HCT116 (cell line): Measurements from ENCODE around the gene TMEM209. TPM values are rescaled to one million over a fixed set of nuclear protein-coding genes. Genes with fewer than 3 reads are reported as not detected.

Experiments used
- ATAC-seq: fragments of 200-7000 bp; cut with Tn5 transposase; 2 replicates; pipeline ENCODE4 v1.9.1; 2020; ENCODE audit warnings: mild to moderate bottlenecking, moderate library complexity
- BruUV-seq: library from RNA; stranded (reverse); fragments of 400-500 nt; replicated peaks from 2 replicates; lab custom pipeline; 2021; lab: Mats Ljungman, UMichigan
- CTCF ChIA-PET: fragments of 300-600 bp; sonication (Branson Sonifier 250); formaldehyde crosslinking; loops from one replicate; lab custom pipeline; 2021; ENCODE audit warnings: antibody characterized with exemption; lab: Charles Lee
- POLR2A ChIA-PET: fragments of 300-600, 350-600 bp; sonication (Branson Sonifier 250); formaldehyde crosslinking; loops from one replicate; lab custom pipeline; 2021; ENCODE audit warnings: antibody characterized with exemption; lab: Charles Lee
- RAD21 ChIA-PET, 2 experiments: fragments of 300-600 bp; sonication (Branson Sonifier 250); formaldehyde crosslinking; loops; one replicate each; lab custom pipeline; 2023; ENCODE audit warnings: low total read pairs in 2 of 2; ENCODE audit not compliant: uncharacterized antibody in 2 of 2, unreplicated experiment in 2 of 2, low non-redundant PET in 1 of 2; lab: Charles Lee
- DNase-seq: peaks from one replicate; pipeline ENCODE4 v3.0.0-alpha.2; 2010; ENCODE audit warnings: low read depth, low spot score
- H2AFZ ChIP-seq: fragments of 200-600 bp; shearing (Covaris generic), sonication (generic); 2 replicates; pipeline ENCODE4 v1.6.1; 2017; ENCODE audit warnings: low read depth, mixed run types, mixed read lengths, antibody characterized with exemption, low read length; ENCODE audit not compliant: poor library complexity, severe bottlenecking
- H3K27ac ChIP-seq: 2 replicates; pipeline ENCODE4 v1.5.1; 2012; ENCODE audit warnings: low read depth, low read length
- H3K27me3 ChIP-seq: fragments of 200-600 bp; sonication (generic); 2 replicates; pipeline ENCODE4 v1.6.1; 2016; ENCODE audit warnings: mixed run types, low read length, mixed read lengths; ENCODE audit not compliant: insufficient read depth
- H3K36me3 ChIP-seq, 2 experiments: fragments of 200-500 bp in 1 of 2; fragments of 200-600 bp in 1 of 2; sonication (Bioruptor generic) in 1 of 2; sonication (generic) in 1 of 2; 2 replicates each; pipeline versions ENCODE4 v1.5.1 to v1.6.1; 2014 to 2016; ENCODE audit warnings: low read length in 2 of 2, inconsistent platforms in 1 of 2, mixed read lengths in 1 of 2, mixed run types in 1 of 2; ENCODE audit not compliant: insufficient read depth in 2 of 2, control insufficient read depth in 1 of 2
- H3K4me1 ChIP-seq, 2 experiments: fragments of 200-600 bp in 1 of 2; sonication (generic) in 1 of 2; 2 replicates each; pipeline versions ENCODE4 v1.5.1 to v1.6.1; 2012 to 2017; ENCODE audit warnings: low read length in 2 of 2, inconsistent platforms in 1 of 2, mild to moderate bottlenecking in 1 of 2, mixed read lengths in 1 of 2, mixed run types in 1 of 2, moderate library complexity in 1 of 2; ENCODE audit not compliant: insufficient read depth in 2 of 2, control insufficient read depth in 1 of 2
- H3K4me2 ChIP-seq: fragments of 200-600 bp; sonication (generic); 2 replicates; pipeline ENCODE4 v1.6.1; 2017; ENCODE audit warnings: mixed run types, low read length, mixed read lengths
- H3K4me3 ChIP-seq, 2 experiments: fragments of 200-600 bp in 1 of 2; sonication (generic) in 1 of 2; replicated peaks in 1 of 2; 2 replicates each; pipeline ENCODE4 v1.5.1; 2011 to 2016; ENCODE audit warnings: low read length in 2 of 2, control low read depth in 1 of 2, low read depth in 1 of 2, mild to moderate bottlenecking in 1 of 2, mixed read lengths in 1 of 2, mixed run types in 1 of 2
- H3K79me2 ChIP-seq: fragments of 200-600 bp; sonication (generic); 2 replicates; pipeline ENCODE4 v1.6.1; 2017; ENCODE audit warnings: mild to moderate bottlenecking, mixed run types, low read length, moderate library complexity, mixed read lengths; ENCODE audit not compliant: insufficient read depth
- H3K9ac ChIP-seq: fragments of 200-600 bp; sonication (generic); 2 replicates; pipeline ENCODE4 v1.6.1; 2016; ENCODE audit warnings: low read length, mixed read lengths
- H3K9me2 ChIP-seq: fragments of 200-600 bp; sonication (generic), shearing (Covaris generic); 2 replicates; pipeline ENCODE4 v1.6.1; 2017; ENCODE audit warnings: mixed run types, mild to moderate bottlenecking, moderate library complexity; ENCODE audit not compliant: insufficient read depth
- H3K9me3 ChIP-seq, 2 experiments: fragments of 200-500 bp in 1 of 2; fragments of 200-600 bp in 1 of 2; sonication (Bioruptor generic) in 1 of 2; sonication (generic) in 1 of 2; 2 replicates each; pipeline ENCODE4 v1.6.1; 2014 to 2017; ENCODE audit warnings: low read length in 2 of 2, mixed read lengths in 2 of 2, inconsistent platforms in 1 of 2, low read depth in 1 of 2, mild to moderate bottlenecking in 1 of 2, mixed run types in 1 of 2, moderate library complexity in 1 of 2; ENCODE audit not compliant: control insufficient read depth in 1 of 2, insufficient read depth in 1 of 2
- H4K20me1 ChIP-seq: fragments of 200-600 bp; sonication (generic), shearing (Covaris generic); 2 replicates; pipeline ENCODE4 v1.6.1; 2017; ENCODE audit warnings: mixed run types, mild to moderate bottlenecking, moderate library complexity; ENCODE audit not compliant: insufficient read depth
- CBX3 ChIP-seq: IDR thresholded peaks from 2 replicates; pipeline ENCODE4 v1.6.1; 2012; ENCODE audit warnings: low read depth
- CEBPB ChIP-seq: IDR thresholded peaks from 2 replicates; pipeline ENCODE4 v1.6.1; 2012; ENCODE audit warnings: low read depth
- MAX ChIP-seq: IDR thresholded peaks from 2 replicates; pipeline ENCODE4 v1.6.1; 2012
- REST ChIP-seq: IDR thresholded peaks from 2 replicates; pipeline ENCODE4 v1.6.1; 2012; ENCODE audit warnings: low read depth
- SIN3A ChIP-seq: IDR thresholded peaks from 2 replicates; pipeline ENCODE4 v1.6.1; 2012; ENCODE audit warnings: low read depth
- intact Hi-C: fragments of 100-400 bp; cut with micrococcal nuclease; formaldehyde crosslinking; loops from 2 replicates; pipeline ENCODE4 v1.10.0; 2022
- total RNA-seq: library from RNA; stranded (reverse); gene quantifications from one replicate; pipeline ENCODE4 v1.2.1, GENCODE V29; 2021; ENCODE audit not compliant: unreplicated experiment

The TMEM209 gene
- total RNA-seq, 1 experiment from 2014 or later: 35.8 TPM

- DNase-seq (no peak), ATAC-seq (no peak)
- H3K79me2 ChIP-seq: no peaks in the 10 kb centered on the region
- no peak overlapping the region for H3K27ac ChIP-seq
- CTCF ChIA-PET: no interaction called here
- intact Hi-C loops: no loop called here
- H4K20me1 ChIP-seq: no peaks in the 10 kb centered on the region
- no peak overlapping the region for H3K4me3 ChIP-seq
- H3K9ac ChIP-seq: no peak overlapping the region
- no peaks in the 10 kb centered on the region for H3K9me2 ChIP-seq
- H3K4me1 ChIP-seq: peaks cover 0 to 4% of the 10 kb centered on the region in 2 experiments; a peak in 1 of 4 replicates
- H3K9me3 ChIP-seq: no peaks in the 10 kb centered on the region
- TF ChIP-seq MAX: no peak
- no peak for TF ChIP-seq CBX3
- TF ChIP-seq CEBPB: no peak
- no peak for TF ChIP-seq SIN3A
- no peak for TF ChIP-seq REST
- POLR2A ChIA-PET: no interaction called here
- BruUV-seq: no TSS peak
- RAD21 ChIA-PET: no interaction called here
- H3K27me3 ChIP-seq: no peaks in the 10 kb centered on the region
- no peak overlapping the region for H2AFZ ChIP-seq
- no peak overlapping the region for H3K4me2 ChIP-seq
- H3K36me3 ChIP-seq: no peaks in the 10 kb centered on the region
These were observed 23.8 kb upstream of the TMEM209 start for GRCh38 chr7:130228840-130229502.
